Keratinocyte (primary cell): Measurements from ENCODE around the gene NCK2.

Experiments used
- EZH2 ChIP-seq: IDR thresholded peaks from one replicate; pipeline ENCODE4 v1.6.1; 2012; ENCODE audit warnings: inconsistent platforms, mild to moderate bottlenecking, low read length, moderate library complexity
- TF ChIP-seq, protein P1 (sequence below), 3 experiments: IDR thresholded peaks in 1 of 3; conservative IDR thresholded peaks in 1 of 3; optimal IDR thresholded peaks in 1 of 3; 2 replicates in 2 of 3; 3 replicates in 1 of 3; pipeline versions ENCODE3 to v1.5.1; 2011; ENCODE audit warnings: low read length in 3 of 3, mild to moderate bottlenecking in 3 of 3, moderate library complexity in 2 of 3, control low read depth in 1 of 3, inconsistent platforms in 1 of 3; ENCODE audit not compliant: insufficient read depth in 2 of 3; ENCODE audit errors: extremely low read depth in 1 of 3

DNA sequence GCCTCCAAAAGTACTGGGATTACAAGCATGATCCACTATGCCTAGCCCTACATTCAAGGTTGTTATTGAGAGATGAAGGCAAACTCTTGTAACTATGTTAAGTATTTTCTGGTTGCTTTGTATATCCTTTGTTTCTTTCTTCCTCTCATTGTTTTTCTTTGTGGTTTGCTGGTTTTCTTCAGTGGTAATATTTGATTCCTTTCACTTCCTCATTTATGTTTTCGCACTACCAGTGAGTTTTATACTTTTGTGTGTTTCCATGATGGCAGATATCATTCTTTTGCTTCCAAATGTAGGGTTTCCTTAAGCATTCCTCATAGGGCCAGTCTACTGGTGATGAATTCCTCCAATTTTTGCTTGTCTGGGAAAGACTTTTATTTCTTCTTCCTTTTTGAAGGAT lies 90.2 kb downstream of the NCK2 start:
- TF ChIP-seq, protein P1, sequence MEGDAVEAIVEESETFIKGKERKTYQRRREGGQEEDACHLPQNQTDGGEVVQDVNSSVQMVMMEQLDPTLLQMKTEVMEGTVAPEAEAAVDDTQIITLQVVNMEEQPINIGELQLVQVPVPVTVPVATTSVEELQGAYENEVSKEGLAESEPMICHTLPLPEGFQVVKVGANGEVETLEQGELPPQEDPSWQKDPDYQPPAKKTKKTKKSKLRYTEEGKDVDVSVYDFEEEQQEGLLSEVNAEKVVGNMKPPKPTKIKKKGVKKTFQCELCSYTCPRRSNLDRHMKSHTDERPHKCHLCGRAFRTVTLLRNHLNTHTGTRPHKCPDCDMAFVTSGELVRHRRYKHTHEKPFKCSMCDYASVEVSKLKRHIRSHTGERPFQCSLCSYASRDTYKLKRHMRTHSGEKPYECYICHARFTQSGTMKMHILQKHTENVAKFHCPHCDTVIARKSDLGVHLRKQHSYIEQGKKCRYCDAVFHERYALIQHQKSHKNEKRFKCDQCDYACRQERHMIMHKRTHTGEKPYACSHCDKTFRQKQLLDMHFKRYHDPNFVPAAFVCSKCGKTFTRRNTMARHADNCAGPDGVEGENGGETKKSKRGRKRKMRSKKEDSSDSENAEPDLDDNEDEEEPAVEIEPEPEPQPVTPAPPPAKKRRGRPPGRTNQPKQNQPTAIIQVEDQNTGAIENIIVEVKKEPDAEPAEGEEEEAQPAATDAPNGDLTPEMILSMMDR (optimal IDR thresholded peaks at IDR 0.05 in 1 of 3, IDR thresholded peaks at IDR 0.05 in 1 of 3, conservative IDR thresholded peaks at IDR 0.05 in 1 of 3; ENCODE audit: extremely low read depth in 1 of 3, insufficient read depth in 2 of 3, low read length in 3 of 3): no peak
- no peak for TF ChIP-seq EZH2
